ENCODE data around the gene LARGE1. TPM values are rescaled to one million over a fixed set of nuclear protein-coding genes. Genes with fewer than 3 reads are reported as not detected.

Gene LARGE1
- total and polyA plus RNA-seq, 2 experiments from 2014 or later: 21.2 to 23.6 TPM

DNA sequence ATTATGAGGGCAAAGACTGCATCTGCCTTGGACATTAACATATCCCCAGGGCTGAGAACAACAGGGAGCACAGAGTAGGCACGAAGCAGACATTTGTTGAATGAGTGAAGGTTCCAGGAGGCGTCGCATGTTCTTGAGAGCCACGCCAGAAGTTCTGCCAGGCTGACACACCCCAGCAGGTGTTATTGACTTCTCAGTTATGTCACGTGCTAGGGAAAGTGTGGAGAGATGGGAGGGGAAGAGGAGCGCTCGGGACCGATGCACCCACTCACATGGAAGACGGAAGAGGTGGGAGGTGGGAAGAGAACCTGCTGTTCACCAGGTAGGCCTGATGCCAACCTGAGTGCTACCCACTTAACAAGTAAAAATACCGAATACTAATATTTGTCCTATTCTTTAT lies 232.8 kb downstream of the LARGE1 start:
- Histone ChIP-seq H4K20me1 (ENCODE audit: insufficient read depth, poor library complexity, severe bottlenecking) (no peaks in the 10 kb centered on the region), H3K9me2 (replicated peaks; ENCODE audit: insufficient read depth) (no peaks in the 10 kb centered on the region), H3K79me2 (peaks cover 2% of the 10 kb centered on the region), H3K4me2 (no peak overlapping the region), H3K4me3 (no peak overlapping the region), H3K4me1 (ENCODE audit: insufficient read depth) (no peaks in the 10 kb centered on the region), H3K27ac (no peak overlapping the region), H2AFZ (no peak overlapping the region), H3K27me3 (no peaks in the 10 kb centered on the region), H3K36me3 (replicated peaks; ENCODE audit: insufficient read depth, low read depth) (no peaks in the 10 kb centered on the region), H3K9me3 (ENCODE audit: low read depth) (no peaks in the 10 kb centered on the region)
- TF ChIP-seq, protein P1, sequence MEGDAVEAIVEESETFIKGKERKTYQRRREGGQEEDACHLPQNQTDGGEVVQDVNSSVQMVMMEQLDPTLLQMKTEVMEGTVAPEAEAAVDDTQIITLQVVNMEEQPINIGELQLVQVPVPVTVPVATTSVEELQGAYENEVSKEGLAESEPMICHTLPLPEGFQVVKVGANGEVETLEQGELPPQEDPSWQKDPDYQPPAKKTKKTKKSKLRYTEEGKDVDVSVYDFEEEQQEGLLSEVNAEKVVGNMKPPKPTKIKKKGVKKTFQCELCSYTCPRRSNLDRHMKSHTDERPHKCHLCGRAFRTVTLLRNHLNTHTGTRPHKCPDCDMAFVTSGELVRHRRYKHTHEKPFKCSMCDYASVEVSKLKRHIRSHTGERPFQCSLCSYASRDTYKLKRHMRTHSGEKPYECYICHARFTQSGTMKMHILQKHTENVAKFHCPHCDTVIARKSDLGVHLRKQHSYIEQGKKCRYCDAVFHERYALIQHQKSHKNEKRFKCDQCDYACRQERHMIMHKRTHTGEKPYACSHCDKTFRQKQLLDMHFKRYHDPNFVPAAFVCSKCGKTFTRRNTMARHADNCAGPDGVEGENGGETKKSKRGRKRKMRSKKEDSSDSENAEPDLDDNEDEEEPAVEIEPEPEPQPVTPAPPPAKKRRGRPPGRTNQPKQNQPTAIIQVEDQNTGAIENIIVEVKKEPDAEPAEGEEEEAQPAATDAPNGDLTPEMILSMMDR (IDR thresholded peaks at IDR 0.05; ENCODE audit: poor library complexity): no peak
- WGBS (ENCODE audit: low lambda C conversion rate, missing lambda C conversion rate): 95% methylated on average over 10 of the region's 10 CpGs
- no peak for DNase-seq (ENCODE audit: low spot score)

DNA sequence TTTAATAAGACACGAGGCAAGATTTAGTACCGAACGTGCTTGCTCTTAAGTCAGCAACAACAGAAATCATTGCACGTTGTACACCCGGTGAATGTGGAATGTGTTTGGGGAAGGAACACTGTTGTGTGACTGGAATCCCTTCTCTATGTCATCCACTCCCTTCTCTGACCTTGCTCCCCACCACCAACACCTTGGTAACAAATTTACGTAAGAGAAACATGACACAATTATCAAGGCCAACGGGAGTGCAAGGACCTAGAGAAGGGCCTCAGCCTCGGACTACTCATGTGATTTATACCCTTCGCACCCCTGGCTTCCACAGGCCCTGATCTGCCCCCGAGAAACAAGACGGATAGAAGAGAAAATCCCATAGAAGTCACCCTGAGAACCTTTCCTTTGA lies 236.2 kb downstream of the LARGE1 start:
- H2AFZ ChIP-seq: no peak overlapping the region
- no peak for DNase-seq (ENCODE audit: low spot score)
- H3K27ac ChIP-seq: no peak overlapping the region
- H3K9me3 ChIP-seq (ENCODE audit: low read depth): no peaks in the 10 kb centered on the region
- H3K4me2 ChIP-seq: no peak overlapping the region
- H3K4me3 ChIP-seq: no peak overlapping the region
- H4K20me1 ChIP-seq (ENCODE audit: insufficient read depth, poor library complexity, severe bottlenecking): no peaks in the 10 kb centered on the region
- H3K9me2 ChIP-seq (replicated peaks; ENCODE audit: insufficient read depth): no peaks in the 10 kb centered on the region
- no peaks in the 10 kb centered on the region for H3K79me2 ChIP-seq
- no peaks in the 10 kb centered on the region for H3K27me3 ChIP-seq
- TF ChIP-seq, protein P1 (IDR thresholded peaks at IDR 0.05; ENCODE audit: poor library complexity): no peak
- no peak for TF ChIP-seq EZH2phosphoT487 (IDR thresholded peaks at IDR 0.05; ENCODE audit: low read depth, severe bottlenecking, unreplicated experiment)
- TF ChIP-seq EZH2 (IDR thresholded peaks at IDR 0.05; ENCODE audit: borderline replicate concordance): no peak
- H3K4me1 ChIP-seq (ENCODE audit: insufficient read depth): no peaks in the 10 kb centered on the region
- 95% methylated on average over 11 of the region's 11 CpGs for WGBS (ENCODE audit: low lambda C conversion rate, missing lambda C conversion rate)
- no peaks in the 10 kb centered on the region for H3K36me3 ChIP-seq (replicated peaks; ENCODE audit: insufficient read depth, low read depth)

DNA sequence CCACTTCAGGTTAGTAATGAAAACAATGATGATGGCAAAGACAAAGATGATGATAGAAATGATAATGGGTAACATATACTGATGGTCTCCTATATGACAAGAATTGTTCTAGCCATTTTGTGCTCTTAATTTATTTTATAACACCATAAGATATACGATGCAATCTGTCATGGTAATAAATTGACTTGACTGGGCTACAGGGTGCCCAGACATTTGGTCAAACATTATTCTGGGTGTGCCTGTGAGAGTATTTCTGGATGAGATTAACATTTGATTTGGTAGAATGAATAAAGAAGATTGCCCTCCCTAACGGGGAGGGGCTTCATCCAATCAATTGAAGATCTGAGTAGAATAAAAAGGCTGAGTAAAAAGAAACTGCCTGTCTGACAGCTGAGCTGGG lies 237.3 kb downstream of the LARGE1 start:
- H3K9me3 ChIP-seq (ENCODE audit: low read depth): no peaks in the 10 kb centered on the region
- no peak overlapping the region for H3K4me2 ChIP-seq
- TF ChIP-seq EZH2 (IDR thresholded peaks at IDR 0.05; ENCODE audit: borderline replicate concordance) (no peak), EZH2phosphoT487 (IDR thresholded peaks at IDR 0.05; ENCODE audit: low read depth, severe bottlenecking, unreplicated experiment) (no peak)
- TF ChIP-seq, protein P1 (IDR thresholded peaks at IDR 0.05; ENCODE audit: poor library complexity): no peak
- no peak for DNase-seq (ENCODE audit: low spot score)
- 93% methylated on average over 2 of the region's 2 CpGs for WGBS (ENCODE audit: low lambda C conversion rate, missing lambda C conversion rate)
- no peaks in the 10 kb centered on the region for H4K20me1 ChIP-seq (ENCODE audit: insufficient read depth, poor library complexity, severe bottlenecking)
- no peaks in the 10 kb centered on the region for H3K27me3 ChIP-seq
- no peaks in the 10 kb centered on the region for H3K79me2 ChIP-seq
- H3K27ac ChIP-seq: no peak overlapping the region
- no peaks in the 10 kb centered on the region for H3K4me1 ChIP-seq (ENCODE audit: insufficient read depth)
- H3K9me2 ChIP-seq (replicated peaks; ENCODE audit: insufficient read depth): no peaks in the 10 kb centered on the region
- no peak overlapping the region for H3K4me3 ChIP-seq
- no peak overlapping the region for H2AFZ ChIP-seq
- H3K36me3 ChIP-seq (replicated peaks; ENCODE audit: insufficient read depth, low read depth): no peaks in the 10 kb centered on the region

DNA sequence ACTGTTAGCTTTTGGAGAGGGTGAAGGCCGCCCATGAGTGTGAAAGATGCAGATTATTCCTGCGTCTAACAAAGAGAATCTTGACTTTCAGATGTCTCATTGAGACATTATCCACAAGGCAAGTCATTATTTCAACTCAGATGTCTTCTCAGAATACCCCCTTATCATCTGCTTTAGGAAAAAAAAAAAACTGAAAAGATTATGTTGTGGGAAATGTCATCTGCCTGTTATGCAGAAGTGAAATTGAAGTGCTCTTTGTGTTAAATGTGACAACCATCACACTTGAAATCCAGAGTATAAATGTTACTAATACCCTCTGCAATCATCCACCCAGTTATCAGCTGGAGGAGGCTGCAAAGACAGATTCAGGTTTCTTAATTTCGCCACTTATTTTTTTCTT lies 239.6 kb downstream of the LARGE1 start:
- Histone ChIP-seq H3K4me2 (no peak overlapping the region), H3K9me2 (replicated peaks; ENCODE audit: insufficient read depth) (no peaks in the 10 kb centered on the region), H3K79me2 (peaks cover 3% of the 10 kb centered on the region), H3K4me3 (no peak overlapping the region), H3K36me3 (replicated peaks; ENCODE audit: insufficient read depth, low read depth) (no peaks in the 10 kb centered on the region), H3K9me3 (ENCODE audit: low read depth) (no peaks in the 10 kb centered on the region), H3K27ac (no peak overlapping the region), H2AFZ (no peak overlapping the region), H3K4me1 (ENCODE audit: insufficient read depth) (no peaks in the 10 kb centered on the region), H4K20me1 (ENCODE audit: insufficient read depth, poor library complexity, severe bottlenecking) (no peaks in the 10 kb centered on the region), H3K27me3 (no peaks in the 10 kb centered on the region)
- 96% methylated on average over 3 of the region's 3 CpGs for WGBS (ENCODE audit: low lambda C conversion rate, missing lambda C conversion rate)
- TF ChIP-seq EZH2 (IDR thresholded peaks at IDR 0.05; ENCODE audit: borderline replicate concordance): no peak
- no peak for DNase-seq (ENCODE audit: low spot score)

Measured in hepatocyte (in vitro differentiated cells).